MM.1S (cell line): Measurements from ENCODE around the gene SPACA6.

Experiments
- DNase-seq: peaks from one replicate; pipeline ENCODE4 v3.0.0-alpha.2; 2015
- H2AFZ ChIP-seq: fragments of 300-600 bp; sonication (generic); 2 replicates; pipeline ENCODE4 v1.6.0; 2016; ENCODE audit warnings: antibody characterized with exemption, low read length
- H3F3A ChIP-seq: fragments of 300-600 bp; sonication (generic); 2 replicates; pipeline ENCODE4 v1.6.1; 2016; ENCODE audit warnings: mild to moderate bottlenecking, antibody characterized with exemption, low read length, moderate library complexity, mixed read lengths; ENCODE audit not compliant: insufficient read depth
- H3K27ac ChIP-seq: fragments of 300-600 bp; sonication (generic); 2 replicates; pipeline ENCODE4 v1.5.1; 2016; ENCODE audit warnings: mild to moderate bottlenecking, low read length
- H3K27me3 ChIP-seq: fragments of 300-600 bp; sonication (generic); replicated peaks from 2 replicates; pipeline ENCODE4 v1.6.0; 2016; ENCODE audit warnings: low read length; ENCODE audit not compliant: insufficient read depth
- H3K36me3 ChIP-seq: fragments of 300-600 bp; sonication (generic); replicated peaks from 2 replicates; pipeline ENCODE4 v1.6.1; 2016; ENCODE audit warnings: mild to moderate bottlenecking, low read length, mixed read lengths; ENCODE audit not compliant: insufficient read depth
- H3K4me1 ChIP-seq: fragments of 300-600 bp; sonication (generic); 2 replicates; pipeline ENCODE4 v1.6.1; 2016; ENCODE audit warnings: low read length, mixed read lengths
- H3K4me2 ChIP-seq: fragments of 300-600 bp; sonication (generic); 2 replicates; pipeline ENCODE4 v1.6.0; 2016; ENCODE audit warnings: low read depth, low read length
- H3K4me3 ChIP-seq: fragments of 300-600 bp; sonication (generic); 2 replicates; pipeline ENCODE4 v1.5.1; 2016; ENCODE audit warnings: low read length, mixed read lengths
- H3K79me2 ChIP-seq: fragments of 300-600 bp; sonication (generic); 2 replicates; pipeline ENCODE4 v1.6.1; 2016; ENCODE audit warnings: mixed run types, low read length, mixed read lengths
- H3K9ac ChIP-seq: fragments of 300-600 bp; sonication (generic); 2 replicates; pipeline ENCODE4 v1.6.1; 2016; ENCODE audit warnings: low read length, mixed read lengths
- H3K9me2 ChIP-seq: fragments of 300-600 bp; sonication (generic); replicated peaks from 2 replicates; pipeline ENCODE4 v1.6.1; 2016; ENCODE audit warnings: mild to moderate bottlenecking, low read length, mixed read lengths; ENCODE audit not compliant: insufficient read depth
- H3K9me3 ChIP-seq: fragments of 300-600 bp; sonication (generic); replicated peaks from 2 replicates; pipeline ENCODE4 v1.6.1; 2016; ENCODE audit warnings: mild to moderate bottlenecking, low read length, mixed read lengths; ENCODE audit not compliant: insufficient read depth
- H4K20me1 ChIP-seq: fragments of 300-600 bp; sonication (generic); 2 replicates; pipeline ENCODE4 v1.6.1; 2016; ENCODE audit warnings: mild to moderate bottlenecking, low read length, moderate library complexity, mixed read lengths; ENCODE audit not compliant: insufficient read depth
- EZH2 ChIP-seq: fragments of 300-600 bp; sonication (generic); optimal IDR thresholded peaks from 2 replicates; pipeline ENCODE3; 2017; ENCODE audit warnings: low read depth, mild to moderate bottlenecking, antibody characterized with exemption, low read length, mixed read lengths
- EZH2phosphoT487 ChIP-seq: fragments of 300-600 bp; sonication (generic); IDR thresholded peaks from 2 replicates; pipeline ENCODE4 v1.6.1; 2018; ENCODE audit warnings: antibody characterized with exemption, low read length
- TF ChIP-seq, protein P1 (sequence below): fragments of 300-600 bp; sonication (generic); IDR thresholded peaks from 2 replicates; pipeline ENCODE4 v1.5.1; 2016; ENCODE audit warnings: antibody characterized with exemption, low read length, mixed read lengths

Gene SPACA6

DNA sequence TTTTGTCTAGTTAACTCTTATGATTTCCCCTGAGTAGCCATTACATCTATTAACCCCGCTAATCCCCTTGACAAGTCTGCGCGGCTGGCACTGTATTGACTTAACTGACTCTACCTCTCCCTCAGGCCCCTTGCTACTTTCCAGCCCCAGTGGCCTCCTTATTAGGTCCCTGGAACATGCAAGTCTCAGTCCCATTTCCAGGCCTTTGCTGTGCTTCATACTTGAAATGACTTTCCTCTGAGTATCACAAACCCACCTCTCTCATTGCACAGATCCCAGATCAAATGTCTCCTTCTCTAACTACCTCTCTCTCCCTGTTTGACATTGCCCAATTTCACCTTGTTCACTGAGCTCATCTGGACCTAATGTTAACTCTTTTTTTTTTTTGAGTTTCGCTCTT, 13.2 kb downstream of the SPACA6 start:
- Histone ChIP-seq H3K9me3 (no peaks in the 10 kb centered on the region), H3K9me2 (no peaks in the 10 kb centered on the region), H4K20me1 (no peaks in the 10 kb centered on the region), H3K27ac (no peak overlapping the region), H3K4me2 (no peak overlapping the region), H3K9ac (no peak overlapping the region), H3K79me2 (no peaks in the 10 kb centered on the region), H3K27me3 (no peaks in the 10 kb centered on the region), H3K4me3 (no peak overlapping the region), H3F3A (no peaks in the 10 kb centered on the region), H3K36me3 (no peaks in the 10 kb centered on the region), H2AFZ (no peak overlapping the region), H3K4me1 (no peaks in the 10 kb centered on the region)
- TF ChIP-seq, protein P1, sequence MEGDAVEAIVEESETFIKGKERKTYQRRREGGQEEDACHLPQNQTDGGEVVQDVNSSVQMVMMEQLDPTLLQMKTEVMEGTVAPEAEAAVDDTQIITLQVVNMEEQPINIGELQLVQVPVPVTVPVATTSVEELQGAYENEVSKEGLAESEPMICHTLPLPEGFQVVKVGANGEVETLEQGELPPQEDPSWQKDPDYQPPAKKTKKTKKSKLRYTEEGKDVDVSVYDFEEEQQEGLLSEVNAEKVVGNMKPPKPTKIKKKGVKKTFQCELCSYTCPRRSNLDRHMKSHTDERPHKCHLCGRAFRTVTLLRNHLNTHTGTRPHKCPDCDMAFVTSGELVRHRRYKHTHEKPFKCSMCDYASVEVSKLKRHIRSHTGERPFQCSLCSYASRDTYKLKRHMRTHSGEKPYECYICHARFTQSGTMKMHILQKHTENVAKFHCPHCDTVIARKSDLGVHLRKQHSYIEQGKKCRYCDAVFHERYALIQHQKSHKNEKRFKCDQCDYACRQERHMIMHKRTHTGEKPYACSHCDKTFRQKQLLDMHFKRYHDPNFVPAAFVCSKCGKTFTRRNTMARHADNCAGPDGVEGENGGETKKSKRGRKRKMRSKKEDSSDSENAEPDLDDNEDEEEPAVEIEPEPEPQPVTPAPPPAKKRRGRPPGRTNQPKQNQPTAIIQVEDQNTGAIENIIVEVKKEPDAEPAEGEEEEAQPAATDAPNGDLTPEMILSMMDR = no peak
- TF ChIP-seq EZH2phosphoT487 (no peak), EZH2 (no peak)
- DNase-seq = no peak

DNA sequence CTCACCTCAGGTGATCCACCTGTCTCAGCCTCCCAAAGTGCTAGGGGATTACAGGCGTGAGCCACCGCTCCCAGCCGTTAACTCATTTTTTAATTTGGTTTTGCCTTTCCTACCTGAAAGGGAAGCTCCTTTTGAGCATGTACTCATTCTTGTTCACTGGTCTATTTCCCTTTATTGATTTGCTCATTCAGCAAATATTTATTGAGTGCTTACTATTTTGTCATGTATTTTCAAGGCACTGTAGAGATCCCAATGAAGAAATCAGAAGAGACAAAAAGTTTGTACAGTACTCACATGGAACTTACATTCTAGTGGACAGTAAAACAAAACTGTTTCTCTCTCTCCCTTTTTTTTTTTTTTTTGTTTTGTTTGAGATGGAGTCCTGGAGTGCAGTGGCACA, 13.8 kb downstream of the SPACA6 start:
- DNase-seq = no peak
- H3K4me1 ChIP-seq = no peaks in the 10 kb centered on the region
- H4K20me1 ChIP-seq = no peaks in the 10 kb centered on the region
- no peak overlapping the region for H3K4me3 ChIP-seq
- H3K9me3 ChIP-seq = no peaks in the 10 kb centered on the region
- H2AFZ ChIP-seq = no peak overlapping the region
- no peak overlapping the region for H3K27ac ChIP-seq
- H3K4me2 ChIP-seq = no peak overlapping the region
- H3K27me3 ChIP-seq = no peaks in the 10 kb centered on the region
- TF ChIP-seq EZH2phosphoT487 (no peak), EZH2 (no peak)
- TF ChIP-seq, protein P1 = no peak
- no peaks in the 10 kb centered on the region for H3K79me2 ChIP-seq
- no peaks in the 10 kb centered on the region for H3K9me2 ChIP-seq
- no peak overlapping the region for H3K9ac ChIP-seq
- no peaks in the 10 kb centered on the region for H3F3A ChIP-seq
- no peaks in the 10 kb centered on the region for H3K36me3 ChIP-seq

DNA sequence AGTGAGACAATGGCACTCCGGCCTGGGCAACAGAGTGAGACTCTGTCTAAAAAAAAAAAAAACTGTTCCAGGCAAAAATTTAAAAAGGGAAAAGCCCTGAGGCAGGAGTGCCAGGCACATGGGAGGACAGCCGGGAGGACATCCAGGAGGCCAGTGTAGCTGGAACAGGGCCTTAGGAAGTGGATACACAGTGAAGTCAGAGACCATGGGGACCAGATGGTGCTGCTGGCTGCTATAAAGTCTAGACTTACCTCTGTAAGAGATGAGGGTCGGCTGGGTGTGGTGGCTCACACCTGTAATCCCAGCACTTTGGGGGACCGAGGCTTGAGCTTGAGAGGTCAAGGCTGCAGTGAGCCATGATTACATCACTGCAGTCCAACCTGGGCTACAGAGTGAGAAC, 15.7 kb downstream of the SPACA6 start:
- Histone ChIP-seq H3K79me2 (no peaks in the 10 kb centered on the region), H4K20me1 (no peaks in the 10 kb centered on the region), H2AFZ (no peak overlapping the region), H3K9me3 (no peaks in the 10 kb centered on the region), H3K9me2 (no peaks in the 10 kb centered on the region), H3K9ac (no peak overlapping the region), H3K27ac (no peak overlapping the region), H3F3A (no peaks in the 10 kb centered on the region), H3K4me1 (no peaks in the 10 kb centered on the region), H3K4me2 (no peak overlapping the region), H3K4me3 (no peak overlapping the region), H3K36me3 (no peaks in the 10 kb centered on the region), H3K27me3 (no peaks in the 10 kb centered on the region)
- no peak for DNase-seq
- TF ChIP-seq EZH2 (no peak), EZH2phosphoT487 (no peak)
- TF ChIP-seq, protein P1 = no peak

DNA sequence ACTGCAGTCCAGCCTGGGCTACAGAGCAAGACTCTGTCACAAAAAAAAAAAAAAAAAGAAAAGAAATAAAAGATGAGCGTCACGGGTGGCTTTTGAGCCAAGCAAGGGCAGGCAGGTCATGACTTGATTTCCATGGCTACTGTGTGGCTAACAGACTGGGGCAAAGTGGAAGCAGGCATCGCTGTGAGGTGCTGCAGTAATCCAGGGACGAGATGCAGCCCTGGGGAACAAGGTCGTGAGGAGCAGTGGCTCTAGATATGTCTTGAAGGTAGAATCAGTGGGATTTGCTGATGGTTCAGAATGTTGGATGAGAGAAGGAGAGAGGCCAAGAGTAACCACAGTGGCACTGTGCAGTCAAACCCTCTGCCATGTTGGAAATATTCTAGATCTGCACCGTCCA, 16.4 kb downstream of the SPACA6 start:
- Histone ChIP-seq H3K9me3 (no peaks in the 10 kb centered on the region), H3K4me3 (no peak overlapping the region), H3K27me3 (no peaks in the 10 kb centered on the region), H3K36me3 (no peaks in the 10 kb centered on the region), H3F3A (no peaks in the 10 kb centered on the region), H3K9me2 (no peaks in the 10 kb centered on the region), H2AFZ (no peak overlapping the region), H3K4me2 (no peak overlapping the region), H3K79me2 (no peaks in the 10 kb centered on the region), H3K9ac (no peak overlapping the region), H3K27ac (no peak overlapping the region), H4K20me1 (no peaks in the 10 kb centered on the region), H3K4me1 (no peaks in the 10 kb centered on the region)
- TF ChIP-seq, protein P1 = no peak
- no peak for TF ChIP-seq EZH2phosphoT487
- no peak for TF ChIP-seq EZH2
- DNase-seq = no peak
